Peyer's patch (tissue), 4 donors: ENCODE data around the gene SMURF2.

Experiments used
- CTCF ChIP-seq, 6 experiments: fragments of 450-650 bp in 4 of 6; fragments of 200-600 bp in 2 of 6; sonication (generic) in 1 of 6; IDR thresholded peaks; one replicate each; pipeline ENCODE4 v1.5.1; 2017 to 2019; ENCODE audit warnings: antibody characterized with exemption in 6 of 6, mild to moderate bottlenecking in 3 of 6, moderate library complexity in 1 of 6
- POLR2A ChIP-seq, 2 donors: fragments of 450-650 bp; IDR thresholded peaks; one replicate each; pipeline ENCODE4 v1.5.1; 2017; ENCODE audit warnings: antibody characterized with exemption in 2 of 2, mild to moderate bottlenecking in 2 of 2, moderate library complexity in 2 of 2

- TF ChIP-seq CTCF (IDR thresholded peaks at IDR 0.05): no peak
- no peak for TF ChIP-seq POLR2A (IDR thresholded peaks at IDR 0.05)
Measured at GRCh38 chr17:64632606-64633005, 29.5 kb downstream of the SMURF2 start.
